Peyer's patch (tissue), 4 donors: ENCODE measurements around the gene NRF1.

ENCODE experiments used
- CTCF ChIP-seq, 6 experiments: fragments of 450-650 bp in 4 of 6; fragments of 200-600 bp in 2 of 6; sonication (generic) in 1 of 6; IDR thresholded peaks; one replicate each; pipeline ENCODE4 v1.5.1; 2017 to 2019; ENCODE audit warnings: antibody characterized with exemption in 6 of 6, mild to moderate bottlenecking in 3 of 6, moderate library complexity in 1 of 6
- POLR2A ChIP-seq, 2 donors: fragments of 450-650 bp; IDR thresholded peaks; one replicate each; pipeline ENCODE4 v1.5.1; 2017; ENCODE audit warnings: antibody characterized with exemption in 2 of 2, mild to moderate bottlenecking in 2 of 2, moderate library complexity in 2 of 2

DNA sequence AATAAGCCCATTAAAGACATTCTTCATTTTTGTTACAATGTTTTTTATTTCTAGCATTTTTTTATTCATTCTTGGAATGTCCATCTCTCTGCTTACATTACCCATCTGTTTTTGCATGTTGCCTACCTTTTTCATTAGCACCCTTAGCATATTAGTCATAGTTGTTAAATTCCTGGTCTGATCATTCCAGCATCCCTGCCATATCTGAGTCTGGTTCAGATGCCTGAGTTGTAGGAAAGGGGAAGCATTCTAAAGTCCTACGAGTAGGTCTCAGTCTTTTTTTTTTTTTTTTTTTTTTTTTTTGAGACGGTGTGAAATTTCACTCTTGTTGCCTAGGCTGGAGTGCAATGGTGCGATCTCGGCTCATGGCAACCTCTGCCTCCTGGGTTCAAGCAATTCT, 19.7 kb upstream of the NRF1 start:
- TF ChIP-seq CTCF (IDR thresholded peaks at IDR 0.05) (no peak), POLR2A (IDR thresholded peaks at IDR 0.05) (no peak)
